Pancreas (tissue), 10 donors: Measurements from ENCODE around the gene PLEK2. TPM values are rescaled to one million over a fixed set of nuclear protein-coding genes. Genes with fewer than 3 reads are reported as not detected.

Source experiments
- ATAC-seq, 4 donors: fragments of 200-7000 bp; cut with Tn5 transposase; one replicate each; pipeline versions ENCODE4 v1.8.0 to v1.9.1; 2020; ENCODE audit warnings: mild to moderate bottlenecking in 4 of 4, moderate library complexity in 4 of 4
- DNase-seq, 6 donors: peaks; one replicate each; pipeline ENCODE4 v3.0.0-alpha.2; 2020
- FAIRE-seq: peaks from 2 replicates; lab custom pipeline; 2012; peaks lifted over from hg19 to GRCh38; lab: Jason Lieb, UNC
- H3K27ac ChIP-seq, 4 donors: fragments of 200-600 bp; sonication (generic); 1 replicate in 3 of 4; 2 replicates in 1 of 4; pipeline versions ENCODE4 v1.5.0 to v1.8.0; 2020
- H3K27me3 ChIP-seq, 4 donors: fragments of 200-600 bp; one replicate each; pipeline ENCODE4 v1.8.0; 2021
- H3K36me3 ChIP-seq, 3 donors: fragments of 200-600 bp; sonication (generic) in 1 of 3; one replicate each; pipeline versions ENCODE4 v1.5.0 to v1.8.0; 2020 to 2021
- H3K4me1 ChIP-seq, 3 donors: fragments of 200-600 bp; one replicate each; pipeline ENCODE4 v1.8.0; 2021
- H3K4me3 ChIP-seq, 4 donors: fragments of 200-600 bp; sonication (generic) in 2 of 4; one replicate each; pipeline versions ENCODE4 v1.5.0 to v1.8.0; 2020 to 2021
- H3K9me3 ChIP-seq, 4 donors: fragments of 200-600 bp; one replicate each; pipeline ENCODE4 v1.8.0; 2021
- CTCF ChIP-seq, 4 donors: fragments of 200-600 bp; sonication (generic) in 3 of 4; IDR thresholded peaks; one replicate each; pipeline versions ENCODE4 v1.5.0 to v1.8.0; 2021; ENCODE audit warnings: antibody characterized with exemption in 4 of 4
- WGBS, 2 donors: extraction: QIAGEN DNeasy Blood & Tissue Kit; methylation state at CpG; one replicate each; pipeline ENCODE4 v1.1.7; 2013; 5-methylcytosine and 5-hydroxymethylcytosine counted together
- intact Hi-C, 3 donors: fragments of 100-400 bp; cut with DNase I; formaldehyde crosslinking; loops; one replicate each; pipeline versions ENCODE4 v1.11.1 to v1.14.2; 2022
- polyA plus RNA-seq, 2 donors: library from polyadenylated mRNA; stranded (reverse); fragments of 200-250 nt; gene quantifications; one replicate each; pipeline ENCODE4 v1.2.3, GENCODE V29; 2013
- total RNA-seq, 6 donors: library from RNA; stranded (reverse); fragmentation: NEBNext Ultra II Directional in 4 of 6; extraction: Animal tissue kit (Norgen Biotek cat#: 25700) in 4 of 6; gene quantifications; one replicate each; pipeline versions ENCODE4 v1.2.1 to v1.2.4, GENCODE V29; 2021 to 2023
- donor health status: healthy with polysubstance abuse.
- donor health status: DM: no; HTN: no; CAD: no; lungs with moderate emphysema.
- donor health status: DM: no; HTN: no; CAD: no.
- donor health status: control.
- donor health status: control.
- donor health status: Bipolar disorder and iron deficiency.
- donor health status: DM: yes; HTN: yes; CAD: no.
- donor health status: DM: no; HTN: no; CAD: no.
- donor health status: DM: no; HTN: no; CAD: no.
- donor health status: DM: yes; HTN: yes; CAD: no.

Gene PLEK2
- 1 to 10 TPM; 4.0 to 9.9 (median 6.6) TPM for total RNA-seq
- polyA plus RNA-seq = 1 to 10 TPM; 6.0 to 8.6 TPM

- peak; percentile 78 to 92 (median 89) for DNase-seq
- peak within 1 kb of the TSS in 2 of 4 donors; percentile 5 to 22 for H3K27ac ChIP-seq
- H3K4me3 ChIP-seq = peak within 1 kb of the TSS; percentile 34 to 63 (median 47)
- peaks cover 0 to 22% (median 0%) of the 10 kb centered on the region in 3 donors for H3K4me1 ChIP-seq
- ATAC-seq = peak; percentile 72 to 87 (median 83)
- no peak for FAIRE-seq
- WGBS, 2 donors = 4% methylated on average over 46 to 63 of the region's 63 CpGs
- H3K9me3 ChIP-seq = no peaks in the 10 kb centered on the region
- no peaks in the 10 kb centered on the region for H3K27me3 ChIP-seq
- no peak for TF ChIP-seq CTCF (IDR thresholded peaks at IDR 0.05)
- intact Hi-C loops = no loop called here
- no peaks in the 10 kb centered on the region for H3K36me3 ChIP-seq
Measured at GRCh38 chr14:67411820-67412421, at the start of gene PLEK2. PLEK2 (minus strand) TSS chr14:67412165; CDS start chr14:67412059, 106 bp downstream.

- FAIRE-seq = no peak
- no peak for TF ChIP-seq CTCF (IDR thresholded peaks at IDR 0.05)
- no peaks in the 10 kb centered on the region for H3K9me3 ChIP-seq
- H3K36me3 ChIP-seq = no peaks in the 10 kb centered on the region
- ATAC-seq = peak; percentile 63 to 82 (median 79)
- intact Hi-C loops = no loop called here
- H3K4me3 ChIP-seq = no peak overlapping the region
- peaks cover 0 to 11% (median 5%) of the 10 kb centered on the region in 3 donors for H3K4me1 ChIP-seq
- H3K27me3 ChIP-seq = no peaks in the 10 kb centered on the region
- peak overlapping the region in 3 of 4 donors; percentile 5 to 39 (median 31) for H3K27ac ChIP-seq
- DNase-seq = peak in 3 of 6 donors; percentile 19 to 45 (median 30)
- WGBS, 2 donors = 35 to 41% methylated on average over 3 of the region's 3 CpGs
Measured at GRCh38 chr14:67461341-67461985, 49.5 kb upstream of the PLEK2 start.

GRCh38 chr14:67459336-67459735 is 47.4 kb upstream of the PLEK2 start:
- Histone ChIP-seq H3K4me1 (peaks cover 0 to 11% (median 5%) of the 10 kb centered on the region in 3 donors), H3K4me3 (no peak overlapping the region), H3K9me3 (no peaks in the 10 kb centered on the region), H3K27ac (no peak overlapping the region), H3K27me3 (no peaks in the 10 kb centered on the region), H3K36me3 (no peaks in the 10 kb centered on the region)
- no peak for TF ChIP-seq CTCF (IDR thresholded peaks at IDR 0.05)
- DNase-seq (no peak), FAIRE-seq (no peak), ATAC-seq (no peak)
- 70 to 72% methylated on average over 5 of the region's 5 CpGs for WGBS, 2 donors
- intact Hi-C loops = no loop called here

- WGBS, 2 donors = 18 to 23% methylated on average over 6 of the region's 6 CpGs
- DNase-seq = peak; percentile 51 to 76 (median 66)
- Histone ChIP-seq H3K27me3 (no peaks in the 10 kb centered on the region), H3K4me1 (peaks cover 0 to 11% (median 5%) of the 10 kb centered on the region in 3 donors), H3K27ac (peak overlapping the region in 1 of 4 donors; percentile 33), H3K36me3 (no peaks in the 10 kb centered on the region), H3K4me3 (no peak overlapping the region), H3K9me3 (no peaks in the 10 kb centered on the region)
- TF ChIP-seq CTCF (IDR thresholded peaks at IDR 0.05) = no peak
- ATAC-seq = peak; percentile 60 to 88 (median 84)
- FAIRE-seq = no peak
- intact Hi-C loops = no loop called here
Measured at GRCh38 chr14:67457782-67458181, 45.8 kb upstream of the PLEK2 start.
